ENCODE measurements around the gene TSPEAR.
"Not testable (repeated sequence)": the region's sequence is repeated elsewhere in the genome, so short reads cannot be mapped to it uniquely, and the experiment has no call there.

The TSPEAR gene

DNA sequence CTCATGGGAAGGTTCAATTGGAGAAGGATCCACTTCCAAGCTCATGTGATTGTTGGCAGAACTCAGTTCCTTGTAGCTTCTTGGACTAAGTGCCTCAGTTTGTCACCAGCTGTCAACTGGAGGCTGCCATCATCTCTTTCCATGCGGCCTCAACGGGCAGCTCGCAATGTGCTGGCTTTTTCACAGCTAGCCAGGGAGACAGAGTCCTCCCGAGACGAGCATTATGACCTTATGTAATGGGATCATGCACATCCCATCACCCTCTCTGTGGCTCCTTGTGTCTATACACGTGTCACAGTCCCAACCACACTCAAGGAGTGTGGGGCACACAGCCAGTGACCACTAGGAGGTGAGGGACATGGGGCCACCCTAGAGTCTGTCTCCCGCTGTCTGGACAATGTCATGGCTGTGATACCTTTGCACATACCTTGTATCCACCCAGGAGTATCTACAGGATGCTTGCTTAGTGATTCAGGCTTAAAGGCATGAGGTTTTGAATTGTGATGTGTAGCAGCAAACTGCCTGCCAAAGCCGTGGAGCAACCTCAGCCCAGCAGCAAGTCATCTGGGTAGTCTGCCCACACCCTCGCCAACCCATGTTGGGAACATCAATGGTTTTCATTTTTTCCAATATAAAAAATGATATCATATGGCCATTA is 115.2 kb downstream of the TSPEAR start:
- H3K4me3 ChIP-seq (ENCODE audit: low read length), result no peak overlapping the region
- TF ChIP-seq ZNF274 (IDR thresholded peaks at IDR 0.05; ENCODE audit: low read depth, low read length), result no peak

DNA sequence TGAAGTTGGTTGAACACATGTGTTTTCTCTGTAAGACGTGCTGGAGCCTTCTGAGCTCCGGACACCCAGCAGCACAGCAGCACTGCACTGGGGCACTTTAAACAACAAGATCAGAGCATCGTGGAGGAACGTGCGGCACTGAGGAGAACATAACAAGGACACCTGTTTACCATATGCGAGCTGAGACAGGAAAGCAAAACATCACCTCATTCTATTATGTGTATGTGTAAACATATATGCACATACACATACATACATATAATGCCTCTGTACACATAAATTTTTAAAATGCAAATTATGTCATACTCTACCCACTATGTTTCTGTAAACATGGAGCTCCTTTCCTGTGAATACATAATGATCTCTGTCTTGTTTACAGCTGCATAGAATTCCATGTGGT is 115.8 kb downstream of the TSPEAR start:
- TF ChIP-seq ZNF274 (IDR thresholded peaks at IDR 0.05; ENCODE audit: low read depth, low read length), result no peak

DNA sequence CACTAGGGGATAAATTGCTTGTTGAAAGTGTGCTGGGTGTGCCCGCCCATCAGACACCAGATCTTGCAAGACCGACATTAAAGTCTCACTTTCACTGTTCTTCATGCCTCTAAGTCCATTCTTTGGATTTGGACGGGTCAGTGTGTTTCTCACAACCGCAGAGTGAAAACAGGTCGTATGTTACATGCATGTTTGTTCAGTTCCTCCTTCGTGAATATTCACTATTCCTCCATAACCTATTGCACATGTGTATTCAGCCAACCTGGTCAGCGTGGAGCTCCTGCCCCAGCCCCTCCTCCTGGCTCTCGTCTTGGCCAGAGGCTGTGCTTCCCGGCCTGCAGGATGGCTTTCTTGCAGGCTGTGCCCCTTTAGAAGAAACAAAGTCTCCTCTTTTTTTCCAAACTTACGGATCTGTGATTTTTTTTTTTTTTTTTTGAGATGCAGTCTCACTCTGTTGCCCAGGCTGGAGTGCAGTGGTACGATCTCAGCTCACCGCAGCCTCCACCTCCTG is 116.9 kb downstream of the TSPEAR start:
- no peak for TF ChIP-seq ZNF274 (IDR thresholded peaks at IDR 0.05; ENCODE audit: low read depth, low read length)
- H3K4me3 ChIP-seq (ENCODE audit: low read length), result no peak overlapping the region

More for the DNA sequence above, 115.8 kb downstream of the TSPEAR start:
- no peak overlapping the region for H3K4me3 ChIP-seq (ENCODE audit: low read length)

DNA sequence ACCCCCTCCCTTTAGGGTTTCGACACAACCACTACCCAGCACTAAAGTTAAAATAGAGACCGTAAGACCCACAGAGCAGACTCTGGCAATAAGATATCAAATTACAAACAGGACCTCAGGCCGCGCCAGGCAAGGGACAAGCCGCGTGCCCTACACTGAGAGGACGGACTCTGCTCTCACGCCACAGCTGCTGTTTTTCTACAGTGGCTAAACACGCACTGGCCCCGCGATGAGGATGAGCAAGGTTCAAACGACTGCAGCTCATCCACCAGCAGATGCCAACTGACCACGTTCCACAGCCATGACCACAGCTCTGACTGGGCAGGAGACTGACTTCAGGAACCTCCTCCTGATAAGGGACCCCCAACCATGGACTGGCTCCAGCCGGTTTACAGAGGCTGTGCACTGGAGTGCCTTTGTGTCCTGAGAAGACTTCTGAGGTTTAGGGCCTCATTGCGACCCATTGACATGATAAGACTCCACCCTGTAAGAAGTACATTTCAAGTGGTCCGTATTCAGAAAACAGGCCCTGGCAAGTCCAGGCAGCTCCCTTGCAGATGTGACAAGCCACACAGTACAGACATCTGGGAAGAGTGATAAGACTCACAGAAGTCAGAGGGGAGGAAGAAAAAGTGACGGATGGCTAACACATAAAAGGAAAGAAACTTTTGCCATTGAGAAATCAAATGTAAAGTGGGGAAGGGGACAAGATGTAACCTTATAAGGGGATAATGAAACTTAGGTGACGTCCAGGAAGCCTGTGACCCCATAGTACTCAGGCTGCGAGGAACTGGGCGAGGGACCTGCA is 117.6 kb downstream of the TSPEAR start:
- no peak for TF ChIP-seq ZNF274 (IDR thresholded peaks at IDR 0.05; ENCODE audit: low read depth, low read length)
- H3K4me3 ChIP-seq (ENCODE audit: low read length), result no peak overlapping the region

DNA sequence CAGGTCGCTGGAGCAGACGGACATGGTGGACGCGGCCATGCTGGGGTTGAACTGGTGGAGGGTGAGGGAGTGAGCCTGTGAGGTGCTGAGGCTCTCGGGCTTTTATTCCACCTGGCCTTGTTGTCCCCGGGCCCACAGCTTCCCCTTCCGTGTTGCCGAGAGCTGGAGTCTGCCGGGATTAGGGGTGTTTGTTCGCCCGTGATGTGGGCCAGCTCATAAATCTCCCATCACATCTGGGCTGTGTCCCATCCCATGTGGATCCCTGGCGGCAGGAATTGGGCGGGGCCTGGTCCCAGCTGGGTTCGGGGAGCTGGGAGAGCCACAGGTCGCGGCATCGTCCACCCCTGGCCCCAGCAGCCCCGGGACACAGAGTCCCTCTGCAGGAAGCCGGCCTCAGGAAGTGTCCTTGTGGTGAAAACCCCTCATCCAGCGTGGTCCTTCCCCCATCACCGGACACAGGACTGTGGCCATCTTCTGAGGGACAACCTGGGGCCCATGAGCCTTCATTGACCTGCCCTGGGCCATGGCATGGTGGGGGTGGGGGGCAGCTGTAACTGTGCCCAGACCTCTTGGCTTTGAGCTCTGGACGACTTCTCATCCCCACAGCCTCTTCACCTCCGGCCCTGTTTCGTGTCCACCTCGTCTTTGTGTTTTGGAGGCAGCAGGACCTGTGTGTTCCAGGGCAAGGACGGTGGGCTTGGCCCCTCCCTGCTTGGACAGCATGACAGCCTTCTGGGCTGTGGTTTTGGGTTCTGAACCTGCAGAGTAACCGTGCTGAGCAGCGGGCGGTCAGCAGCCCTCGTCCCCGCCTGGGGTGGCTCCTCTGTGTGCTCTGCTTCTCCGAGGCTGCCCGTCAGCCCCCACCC is 118.7 kb downstream of the TSPEAR start, which contains the start of gene KRTAP10-6:
Gene KRTAP10-6 (minus strand): TSS at position 60 of the 866 bp plus-strand sequence. CDS start 21 bp downstream, at position 39.
- H3K4me3 ChIP-seq (ENCODE audit: low read length), result no peak within 1 kb of the TSS
- TF ChIP-seq ZNF274 (IDR thresholded peaks at IDR 0.05; ENCODE audit: low read depth, low read length), result no peak

DNA sequence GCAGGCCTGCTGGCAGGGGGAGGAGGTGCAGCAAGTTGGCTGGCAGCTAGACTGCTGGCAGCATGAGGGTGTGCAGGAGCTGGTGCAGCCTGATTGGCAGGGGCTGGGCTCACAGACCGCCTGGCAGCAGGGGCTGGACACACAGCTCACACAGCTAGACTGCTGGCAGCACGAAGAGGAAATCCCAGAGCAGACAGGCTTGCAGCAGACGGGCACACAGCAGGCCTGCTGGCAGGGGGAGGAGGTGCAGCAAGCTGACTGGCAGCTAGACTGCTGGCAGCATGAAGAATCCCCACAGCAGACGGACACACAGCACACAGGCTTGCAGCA is 119.6 kb downstream of the TSPEAR start:
- H3K4me3 ChIP-seq (ENCODE audit: low read length), result not testable (repeated sequence)

DNA sequence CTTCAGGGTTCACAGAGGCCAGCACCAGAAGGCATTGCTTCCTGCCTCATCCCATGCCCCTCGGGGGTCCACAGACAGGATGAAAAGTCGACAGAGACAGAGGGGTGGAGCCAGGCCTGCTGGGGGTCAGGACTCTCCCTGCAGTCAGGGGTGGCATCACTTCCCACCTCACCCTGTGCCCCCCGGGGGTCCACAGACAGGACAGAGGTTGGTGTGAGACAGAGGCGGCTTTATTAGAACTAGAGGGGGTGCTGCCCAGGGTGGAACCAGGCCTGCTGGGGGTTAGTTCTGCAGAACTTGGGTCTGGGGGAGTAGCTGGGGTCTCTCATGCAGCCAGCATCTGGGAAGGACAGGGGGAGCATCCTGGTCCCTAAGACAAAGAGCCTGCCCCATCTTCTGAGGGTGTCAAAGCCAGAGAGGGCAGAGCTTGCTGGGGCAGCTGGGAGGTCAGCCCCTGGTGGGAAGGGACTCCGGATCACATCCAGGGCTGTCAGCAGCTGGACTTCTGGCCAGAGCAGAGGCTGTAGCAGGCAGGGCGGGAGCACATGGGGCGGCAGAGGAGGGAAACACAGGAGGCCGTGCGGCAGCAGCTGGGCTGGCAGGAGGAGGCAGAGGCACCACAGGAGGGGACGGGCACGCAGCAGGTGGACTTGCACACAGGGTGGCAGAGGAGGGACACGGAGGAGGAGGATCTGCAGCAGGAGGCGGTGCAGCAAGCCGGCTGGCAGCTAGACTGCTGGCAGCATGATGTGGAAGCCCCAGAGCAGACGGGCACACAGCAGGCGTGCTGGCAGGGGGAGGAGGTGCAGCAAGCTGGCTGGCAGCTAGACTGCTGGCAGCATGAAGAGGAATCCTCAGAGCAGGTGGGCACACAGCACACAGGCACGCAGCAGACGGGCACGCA is 120.2 kb downstream of the TSPEAR start:
- not testable (repeated sequence) for H3K4me3 ChIP-seq (ENCODE audit: low read length)

DNA sequence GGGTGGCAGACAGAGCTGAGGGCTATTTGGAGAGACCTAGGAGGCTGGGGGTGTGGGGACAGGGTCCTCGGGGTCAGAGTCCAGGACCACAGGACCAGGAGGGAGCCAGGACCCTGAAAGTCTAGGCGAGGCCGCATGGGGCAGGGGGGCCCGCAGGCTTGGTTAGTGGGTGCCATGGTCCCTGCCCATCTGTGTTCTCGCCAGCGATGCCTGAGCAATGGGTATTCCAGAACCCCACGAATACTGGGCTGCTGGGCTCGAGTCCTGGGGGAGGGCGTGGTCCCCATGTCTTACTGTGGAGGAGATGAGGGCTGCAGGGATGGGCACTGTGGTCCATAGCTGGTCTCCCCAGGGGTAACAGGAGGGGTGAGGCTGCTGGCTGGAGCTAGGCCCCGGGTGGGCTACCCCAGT is 121.1 kb downstream of the TSPEAR start:
- TF ChIP-seq ZNF274 (IDR thresholded peaks at IDR 0.05; ENCODE audit: low read depth, low read length), result no peak
- no peak overlapping the region for H3K4me3 ChIP-seq (ENCODE audit: low read length)

DNA sequence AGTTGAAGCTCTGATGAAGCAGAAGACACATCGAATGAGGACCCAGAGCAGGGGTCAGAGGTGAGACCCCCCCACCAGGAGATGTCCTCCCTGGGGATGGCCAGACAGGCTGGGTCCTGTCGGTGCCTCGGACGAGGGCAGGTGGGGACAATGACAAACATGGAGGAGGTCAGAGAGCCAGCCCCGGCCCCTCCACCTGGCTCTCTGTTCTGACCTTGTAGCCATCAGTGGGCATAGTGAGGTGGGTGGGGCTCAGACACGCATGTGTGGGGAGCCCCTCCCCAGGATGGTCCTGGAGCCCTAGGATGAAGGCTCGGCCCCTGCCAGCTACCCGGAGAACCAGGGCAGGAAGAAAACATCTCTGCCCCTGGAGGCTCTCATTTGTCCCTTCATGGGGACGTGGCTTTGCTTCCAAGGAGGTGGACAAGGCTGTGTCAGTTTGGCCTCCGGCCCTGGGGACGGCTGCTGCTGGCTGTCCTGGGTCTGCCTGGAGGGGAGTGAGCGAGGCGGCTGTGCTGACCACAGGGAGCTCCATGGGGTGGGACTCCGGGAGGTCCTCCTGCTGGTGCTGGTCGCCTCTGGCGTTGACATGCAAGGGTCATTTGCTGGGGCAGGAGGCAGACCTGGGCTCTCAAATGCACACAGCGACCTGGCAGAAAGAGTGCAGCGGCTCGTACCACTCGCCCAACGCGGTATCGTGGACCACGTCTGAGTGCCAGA is 121.6 kb downstream of the TSPEAR start:
- TF ChIP-seq ZNF274 (IDR thresholded peaks at IDR 0.05; ENCODE audit: low read depth, low read length), result no peak
- no peak overlapping the region for H3K4me3 ChIP-seq (ENCODE audit: low read length)

DNA sequence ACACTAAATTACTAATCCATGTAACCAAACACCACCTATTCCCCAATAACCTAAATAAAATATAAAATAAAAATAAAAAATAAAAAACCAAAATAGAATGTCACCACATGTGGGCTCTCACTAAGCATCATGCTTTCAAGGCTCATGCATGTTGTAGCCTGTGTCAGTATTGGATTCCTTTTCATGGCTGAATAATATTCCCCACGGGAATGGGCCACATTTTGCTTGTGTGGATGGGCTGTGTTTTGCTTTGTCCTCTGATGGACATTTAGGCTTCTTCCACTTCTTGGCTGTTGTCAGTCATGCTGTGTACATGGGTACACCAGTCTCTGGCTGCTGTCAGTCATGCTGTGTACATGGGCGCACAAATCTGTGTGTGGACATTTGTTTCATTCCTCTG is 122.3 kb downstream of the TSPEAR start:
- no peak overlapping the region for H3K4me3 ChIP-seq (ENCODE audit: low read length)
- TF ChIP-seq ZNF274 (IDR thresholded peaks at IDR 0.05; ENCODE audit: low read depth, low read length), result no peak

DNA sequence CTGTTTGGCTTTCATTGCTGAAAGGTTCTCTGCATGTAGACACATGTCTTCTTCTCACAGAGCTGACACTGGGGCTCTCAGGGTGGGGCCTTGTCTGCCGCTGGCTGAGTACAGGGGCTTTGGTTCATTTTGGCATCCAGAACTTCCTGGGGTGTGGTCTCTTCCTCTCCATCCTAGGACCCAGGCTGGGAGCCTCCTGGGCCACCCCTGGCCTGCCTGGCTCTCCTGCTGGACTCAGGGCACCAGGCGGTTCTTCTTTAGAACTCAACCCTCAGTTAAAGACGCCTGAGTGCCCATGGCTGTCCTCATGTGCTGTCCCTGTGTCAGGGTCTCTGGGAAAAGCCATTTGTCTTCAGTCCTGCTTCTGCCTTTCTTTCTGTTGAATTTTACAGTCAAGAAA is 125.5 kb downstream of the TSPEAR start:
- H3K4me3 ChIP-seq (ENCODE audit: low read length), result no peak overlapping the region
- no peak for TF ChIP-seq ZNF274 (IDR thresholded peaks at IDR 0.05; ENCODE audit: low read depth, low read length)

DNA sequence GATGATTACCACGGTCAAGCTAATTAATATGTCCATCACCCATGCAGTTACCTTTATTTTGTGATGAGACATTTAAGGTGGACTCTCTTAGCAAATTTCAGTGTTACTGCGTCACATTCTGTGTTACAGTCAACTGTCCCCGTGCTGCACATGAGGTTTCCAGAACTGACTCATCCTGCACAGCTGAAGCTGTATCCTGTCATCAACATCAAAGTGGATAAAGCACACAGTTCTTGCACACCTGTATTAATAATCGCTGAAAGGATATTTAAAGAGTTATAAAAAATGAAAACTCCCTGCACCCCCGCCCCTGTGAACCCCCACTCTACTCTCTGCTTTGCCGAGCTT is 127.6 kb downstream of the TSPEAR start:
- no peak for TF ChIP-seq ZNF274 (IDR thresholded peaks at IDR 0.05; ENCODE audit: low read depth, low read length)
- no peak overlapping the region for H3K4me3 ChIP-seq (ENCODE audit: low read length)
